ENCODE measurements around the gene GALNT17. TPM values are rescaled to one million over a fixed set of nuclear protein-coding genes. Genes with fewer than 3 reads are reported as not detected.

Gene GALNT17
- total and polyA plus RNA-seq, 2 experiments from 2014 or later = 11.1 to 65.6 TPM

DNA sequence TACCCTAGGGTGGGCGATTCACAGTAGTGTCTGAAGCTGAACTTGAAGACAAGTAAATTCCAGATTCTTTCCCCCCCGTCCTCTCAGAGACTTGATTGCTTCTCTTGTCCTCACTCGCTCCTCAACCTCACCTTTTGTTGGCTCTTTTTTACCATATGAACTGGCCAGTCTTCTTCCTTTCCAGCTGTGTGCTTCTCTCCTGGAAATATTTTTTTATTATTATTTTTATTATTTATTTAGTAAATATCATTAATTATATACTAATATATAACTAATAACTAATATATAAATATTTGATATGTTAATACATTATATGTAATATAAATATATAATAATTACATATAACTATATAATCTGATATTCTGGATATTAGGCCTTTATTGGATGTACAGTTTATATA lies 484.3 kb downstream of the GALNT17 start:
- H3K27me3 Mint-ChIP-seq (ENCODE audit: insufficient read depth, low read depth, poor library complexity) = peaks cover 6% of the 10 kb centered on the region
- H3K27me3 ChIP-seq (ENCODE audit: insufficient read depth) = no peaks in the 10 kb centered on the region
- H3K27ac ChIP-seq (ENCODE audit: low read depth) = no peak overlapping the region
- H2AFZ ChIP-seq = no peak overlapping the region
- no peak overlapping the region for H3K27ac Mint-ChIP-seq
- peaks cover 47% of the 10 kb centered on the region for H3K4me1 ChIP-seq (ENCODE audit: insufficient read depth)
- H4K20me1 ChIP-seq (replicated peaks; ENCODE audit: insufficient read depth) = no peaks in the 10 kb centered on the region
- no peaks in the 10 kb centered on the region for H3K9me2 ChIP-seq (ENCODE audit: insufficient read depth)
- H3K79me2 ChIP-seq (replicated peaks; ENCODE audit: insufficient read depth) = no peaks in the 10 kb centered on the region
- peaks cover 13% of the 10 kb centered on the region; the same call in 2 of the 3 replicates for H3K36me3 Mint-ChIP-seq (ENCODE audit: low read depth)
- ATAC-seq = no peak
- H3F3A ChIP-seq (replicated peaks; ENCODE audit: low read depth) = 0 out of 2 replicates have a peak, but pooled peaks cover 2% of the 10 kb centered on the region
- no peak overlapping the region; the same call in 2 of the 3 replicates for H3K4me3 Mint-ChIP-seq
- peak; percentile 18 for DNase-seq (ENCODE audit: low spot score)
- H3K9me3 Mint-ChIP-seq = peaks cover 3% of the 10 kb centered on the region; the same call in 2 of the 3 replicates
- TF ChIP-seq, protein P1, sequence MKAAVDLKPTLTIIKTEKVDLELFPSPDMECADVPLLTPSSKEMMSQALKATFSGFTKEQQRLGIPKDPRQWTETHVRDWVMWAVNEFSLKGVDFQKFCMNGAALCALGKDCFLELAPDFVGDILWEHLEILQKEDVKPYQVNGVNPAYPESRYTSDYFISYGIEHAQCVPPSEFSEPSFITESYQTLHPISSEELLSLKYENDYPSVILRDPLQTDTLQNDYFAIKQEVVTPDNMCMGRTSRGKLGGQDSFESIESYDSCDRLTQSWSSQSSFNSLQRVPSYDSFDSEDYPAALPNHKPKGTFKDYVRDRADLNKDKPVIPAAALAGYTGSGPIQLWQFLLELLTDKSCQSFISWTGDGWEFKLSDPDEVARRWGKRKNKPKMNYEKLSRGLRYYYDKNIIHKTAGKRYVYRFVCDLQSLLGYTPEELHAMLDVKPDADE (IDR thresholded peaks at IDR 0.05) = no peak
- TF ChIP-seq, protein P2, sequence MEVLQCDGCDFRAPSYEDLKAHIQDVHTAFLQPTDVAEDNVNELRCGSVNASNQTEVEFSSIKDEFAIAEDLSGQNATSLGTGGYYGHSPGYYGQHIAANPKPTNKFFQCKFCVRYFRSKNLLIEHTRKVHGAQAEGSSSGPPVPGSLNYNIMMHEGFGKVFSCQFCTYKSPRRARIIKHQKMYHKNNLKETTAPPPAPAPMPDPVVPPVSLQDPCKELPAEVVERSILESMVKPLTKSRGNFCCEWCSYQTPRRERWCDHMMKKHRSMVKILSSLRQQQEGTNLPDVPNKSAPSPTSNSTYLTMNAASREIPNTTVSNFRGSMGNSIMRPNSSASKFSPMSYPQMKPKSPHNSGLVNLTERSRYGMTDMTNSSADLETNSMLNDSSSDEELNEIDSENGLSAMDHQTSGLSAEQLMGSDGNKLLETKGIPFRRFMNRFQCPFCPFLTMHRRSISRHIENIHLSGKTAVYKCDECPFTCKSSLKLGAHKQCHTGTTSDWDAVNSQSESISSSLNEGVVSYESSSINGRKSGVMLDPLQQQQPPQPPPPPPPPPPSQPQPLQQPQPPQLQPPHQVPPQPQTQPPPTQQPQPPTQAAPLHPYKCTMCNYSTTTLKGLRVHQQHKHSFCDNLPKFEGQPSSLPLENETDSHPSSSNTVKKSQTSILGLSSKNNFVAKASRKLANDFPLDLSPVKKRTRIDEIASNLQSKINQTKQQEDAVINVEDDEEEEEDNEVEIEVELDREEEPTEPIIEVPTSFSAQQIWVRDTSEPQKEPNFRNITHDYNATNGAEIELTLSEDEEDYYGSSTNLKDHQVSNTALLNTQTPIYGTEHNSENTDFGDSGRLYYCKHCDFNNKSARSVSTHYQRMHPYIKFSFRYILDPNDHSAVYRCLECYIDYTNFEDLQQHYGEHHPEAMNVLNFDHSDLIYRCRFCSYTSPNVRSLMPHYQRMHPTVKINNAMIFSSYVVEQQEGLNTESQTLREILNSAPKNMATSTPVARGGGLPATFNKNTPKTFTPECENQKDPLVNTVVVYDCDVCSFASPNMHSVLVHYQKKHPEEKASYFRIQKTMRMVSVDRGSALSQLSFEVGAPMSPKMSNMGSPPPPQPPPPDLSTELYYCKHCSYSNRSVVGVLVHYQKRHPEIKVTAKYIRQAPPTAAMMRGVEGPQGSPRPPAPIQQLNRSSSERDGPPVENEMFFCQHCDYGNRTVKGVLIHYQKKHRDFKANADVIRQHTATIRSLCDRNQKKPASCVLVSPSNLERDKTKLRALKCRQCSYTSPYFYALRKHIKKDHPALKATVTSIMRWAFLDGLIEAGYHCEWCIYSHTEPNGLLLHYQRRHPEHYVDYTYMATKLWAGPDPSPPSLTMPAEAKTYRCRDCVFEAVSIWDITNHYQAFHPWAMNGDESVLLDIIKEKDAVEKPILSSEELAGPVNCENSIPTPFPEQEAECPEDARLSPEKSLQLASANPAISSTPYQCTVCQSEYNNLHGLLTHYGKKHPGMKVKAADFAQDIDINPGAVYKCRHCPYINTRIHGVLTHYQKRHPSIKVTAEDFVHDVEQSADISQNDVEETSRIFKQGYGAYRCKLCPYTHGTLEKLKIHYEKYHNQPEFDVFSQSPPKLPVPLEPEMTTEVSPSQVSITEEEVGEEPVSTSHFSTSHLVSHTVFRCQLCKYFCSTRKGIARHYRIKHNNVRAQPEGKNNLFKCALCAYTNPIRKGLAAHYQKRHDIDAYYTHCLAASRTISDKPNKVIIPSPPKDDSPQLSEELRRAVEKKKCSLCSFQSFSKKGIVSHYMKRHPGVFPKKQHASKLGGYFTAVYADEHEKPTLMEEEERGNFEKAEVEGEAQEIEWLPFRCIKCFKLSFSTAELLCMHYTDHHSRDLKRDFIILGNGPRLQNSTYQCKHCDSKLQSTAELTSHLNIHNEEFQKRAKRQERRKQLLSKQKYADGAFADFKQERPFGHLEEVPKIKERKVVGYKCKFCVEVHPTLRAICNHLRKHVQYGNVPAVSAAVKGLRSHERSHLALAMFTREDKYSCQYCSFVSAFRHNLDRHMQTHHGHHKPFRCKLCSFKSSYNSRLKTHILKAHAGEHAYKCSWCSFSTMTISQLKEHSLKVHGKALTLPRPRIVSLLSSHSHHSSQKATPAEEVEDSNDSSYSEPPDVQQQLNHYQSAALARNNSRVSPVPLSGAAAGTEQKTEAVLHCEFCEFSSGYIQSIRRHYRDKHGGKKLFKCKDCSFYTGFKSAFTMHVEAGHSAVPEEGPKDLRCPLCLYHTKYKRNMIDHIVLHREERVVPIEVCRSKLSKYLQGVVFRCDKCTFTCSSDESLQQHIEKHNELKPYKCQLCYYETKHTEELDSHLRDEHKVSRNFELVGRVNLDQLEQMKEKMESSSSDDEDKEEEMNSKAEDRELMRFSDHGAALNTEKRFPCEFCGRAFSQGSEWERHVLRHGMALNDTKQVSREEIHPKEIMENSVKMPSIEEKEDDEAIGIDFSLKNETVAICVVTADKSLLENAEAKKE (CRISPR knock-in tag; IDR thresholded peaks at IDR 0.05) = no peak
- no peak for TF ChIP-seq POLR2AphosphoS5 (IDR thresholded peaks at IDR 0.05; ENCODE audit: low read depth)
- no peak for TF ChIP-seq ZNF114 (CRISPR knock-in tag; IDR thresholded peaks at IDR 0.05)
- no peak overlapping the region for H3K4me2 ChIP-seq
- peaks cover 43% of the 10 kb centered on the region for H3K4me1 Mint-ChIP-seq
- H3K4me3 ChIP-seq = no peak overlapping the region
- no peaks in the 10 kb centered on the region for H3K36me3 ChIP-seq (ENCODE audit: insufficient read depth)

DNA sequence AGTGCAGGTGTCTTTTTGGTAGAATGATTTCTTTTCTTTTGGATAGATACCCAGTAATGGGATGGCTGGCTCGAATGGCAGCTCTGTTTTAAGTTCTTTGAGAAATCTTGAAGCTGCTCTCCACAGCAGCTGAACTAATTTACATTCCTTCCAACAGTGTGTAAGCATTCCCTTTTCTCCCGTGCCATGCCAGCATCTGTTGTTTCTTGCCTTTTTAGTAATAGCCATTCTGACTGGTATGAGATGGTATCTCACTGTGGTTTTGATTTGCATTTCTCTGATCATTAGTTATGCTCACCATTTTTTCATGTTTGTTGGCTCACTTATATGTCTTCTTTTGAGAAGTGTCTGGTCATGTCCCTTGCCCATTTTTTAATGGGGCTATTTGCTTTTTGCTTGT lies 486.3 kb downstream of the GALNT17 start:
- 0 out of 2 replicates have a peak, but pooled peaks cover 2% of the 10 kb centered on the region for H3F3A ChIP-seq (replicated peaks; ENCODE audit: low read depth)
- Mint-ChIP-seq H3K27me3 (ENCODE audit: insufficient read depth, low read depth, poor library complexity) (peaks cover 7% of the 10 kb centered on the region), H3K9me3 (peaks cover 3% of the 10 kb centered on the region; the same call in 2 of the 3 replicates), H3K4me3 (no peak overlapping the region), H3K4me1 (peaks cover 33% of the 10 kb centered on the region), H3K27ac (no peak overlapping the region), H3K36me3 (ENCODE audit: low read depth) (peaks cover 24% of the 10 kb centered on the region)
- H3K4me2 ChIP-seq = no peak overlapping the region
- TF ChIP-seq JUNB (IDR thresholded peaks at IDR 0.05; ENCODE audit: unreplicated experiment) (no peak), EZH2phosphoT487 (IDR thresholded peaks at IDR 0.05; ENCODE audit: unreplicated experiment) (no peak), STAT1 (IDR thresholded peaks at IDR 0.05; ENCODE audit: unreplicated experiment) (no peak), POLR2AphosphoS5 (IDR thresholded peaks at IDR 0.05; ENCODE audit: low read depth) (no peak)
- TF ChIP-seq, protein P1 (IDR thresholded peaks at IDR 0.05) = no peak
- TF ChIP-seq, protein P3, sequence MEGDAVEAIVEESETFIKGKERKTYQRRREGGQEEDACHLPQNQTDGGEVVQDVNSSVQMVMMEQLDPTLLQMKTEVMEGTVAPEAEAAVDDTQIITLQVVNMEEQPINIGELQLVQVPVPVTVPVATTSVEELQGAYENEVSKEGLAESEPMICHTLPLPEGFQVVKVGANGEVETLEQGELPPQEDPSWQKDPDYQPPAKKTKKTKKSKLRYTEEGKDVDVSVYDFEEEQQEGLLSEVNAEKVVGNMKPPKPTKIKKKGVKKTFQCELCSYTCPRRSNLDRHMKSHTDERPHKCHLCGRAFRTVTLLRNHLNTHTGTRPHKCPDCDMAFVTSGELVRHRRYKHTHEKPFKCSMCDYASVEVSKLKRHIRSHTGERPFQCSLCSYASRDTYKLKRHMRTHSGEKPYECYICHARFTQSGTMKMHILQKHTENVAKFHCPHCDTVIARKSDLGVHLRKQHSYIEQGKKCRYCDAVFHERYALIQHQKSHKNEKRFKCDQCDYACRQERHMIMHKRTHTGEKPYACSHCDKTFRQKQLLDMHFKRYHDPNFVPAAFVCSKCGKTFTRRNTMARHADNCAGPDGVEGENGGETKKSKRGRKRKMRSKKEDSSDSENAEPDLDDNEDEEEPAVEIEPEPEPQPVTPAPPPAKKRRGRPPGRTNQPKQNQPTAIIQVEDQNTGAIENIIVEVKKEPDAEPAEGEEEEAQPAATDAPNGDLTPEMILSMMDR (conservative IDR thresholded peaks at IDR 0.05; ENCODE audit: low read depth in 2 of 2) = no peak
- ATAC-seq (no peak), DNase-seq (ENCODE audit: low spot score) (no peak)
- peaks cover 11% of the 10 kb centered on the region for H3K9me2 ChIP-seq (ENCODE audit: insufficient read depth)
- H3K79me2 ChIP-seq (replicated peaks; ENCODE audit: insufficient read depth) = no peaks in the 10 kb centered on the region
- H3K36me3 ChIP-seq (ENCODE audit: insufficient read depth) = no peaks in the 10 kb centered on the region
- H3K4me1 ChIP-seq (ENCODE audit: insufficient read depth) = peaks cover 34% of the 10 kb centered on the region
- H2AFZ ChIP-seq = no peak overlapping the region
- H3K27ac ChIP-seq (ENCODE audit: low read depth) = no peak overlapping the region
- no peaks in the 10 kb centered on the region for H3K27me3 ChIP-seq (ENCODE audit: insufficient read depth)
- H4K20me1 ChIP-seq (replicated peaks; ENCODE audit: insufficient read depth) = no peaks in the 10 kb centered on the region
- H3K4me3 ChIP-seq = no peak overlapping the region

All from GM23338 (cell line).